ENCODE measurements around the gene SLC25A14.
A peak's percentile ranks its signal among the peaks of the same experiment; 100 is the strongest.

The SLC25A14 gene

GRCh38 chrX:130378024-130378669 is 38.4 kb downstream of the SLC25A14 start:
- no peak for DNase-seq (ENCODE audit: low read depth in 2 of 2)

- DNase-seq (ENCODE audit: low read depth in 2 of 2): no peak
These were observed 45.8 kb downstream of the SLC25A14 start, which contains the start of gene GPR119 for GRCh38 chrX:130385520-130385919. TSS of gene GPR119 (minus strand) at chrX:130385674. CDS start at chrX:130385447, 227 bp downstream.

- no peak for DNase-seq (ENCODE audit: low read depth in 2 of 2)
These were observed 46.7 kb downstream of the SLC25A14 start for GRCh38 chrX:130386408-130386808.

- no peak for DNase-seq (ENCODE audit: low read depth in 2 of 2)
These were observed 53.8 kb downstream of the SLC25A14 start for GRCh38 chrX:130393451-130394074.

GRCh38 chrX:130395341-130395740 is 55.6 kb downstream of the SLC25A14 start:
- no peak for DNase-seq (ENCODE audit: low read depth in 2 of 2)

- DNase-seq (ENCODE audit: low read depth in 2 of 2): peak; percentile 16 to 46
These were observed 61.9 kb downstream of the SLC25A14 start, which contains the start of gene RBMX2 for GRCh38 chrX:130401415-130402207. TSS of gene RBMX2 (plus strand) at chrX:130401987. CDS start at chrX:130402033, 46 bp downstream.

- no peak for DNase-seq (ENCODE audit: low read depth in 2 of 2)
These were observed 62.5 kb downstream of the SLC25A14 start for GRCh38 chrX:130402208-130402684.

- no peak for DNase-seq (ENCODE audit: low read depth in 2 of 2)
These were observed 73.7 kb downstream of the SLC25A14 start for GRCh38 chrX:130413415-130413814.

GRCh38 chrX:130414800-130415199 is 75.1 kb downstream of the SLC25A14 start:
- DNase-seq (ENCODE audit: low read depth in 2 of 2): no peak

GRCh38 chrX:130415201-130415600 is 75.5 kb downstream of the SLC25A14 start:
- DNase-seq (ENCODE audit: low read depth in 2 of 2): no peak

GRCh38 chrX:130416785-130417184 is 77.1 kb downstream of the SLC25A14 start:
- no peak for DNase-seq (ENCODE audit: low read depth in 2 of 2)

- no peak for DNase-seq (ENCODE audit: low read depth in 2 of 2)
These were observed 78.3 kb downstream of the SLC25A14 start for GRCh38 chrX:130418066-130418465.

GRCh38 chrX:130418740-130419139 is 79.0 kb downstream of the SLC25A14 start:
- DNase-seq (ENCODE audit: low read depth in 2 of 2): no peak

- no peak for DNase-seq (ENCODE audit: low read depth in 2 of 2)
These were observed 79.5 kb downstream of the SLC25A14 start for GRCh38 chrX:130419263-130419662.
